Measurements from ENCODE around the gene PDE4D. TPM values are rescaled to one million over a fixed set of nuclear protein-coding genes. Genes with fewer than 3 reads are reported as not detected.
"Not testable (repeated sequence)": the region's sequence is repeated elsewhere in the genome, so short reads cannot be mapped to it uniquely, and the experiment has no call there.

Gene PDE4D
- total RNA-seq, 2 donors from 2014 or later: 207 to 300 TPM

DNA sequence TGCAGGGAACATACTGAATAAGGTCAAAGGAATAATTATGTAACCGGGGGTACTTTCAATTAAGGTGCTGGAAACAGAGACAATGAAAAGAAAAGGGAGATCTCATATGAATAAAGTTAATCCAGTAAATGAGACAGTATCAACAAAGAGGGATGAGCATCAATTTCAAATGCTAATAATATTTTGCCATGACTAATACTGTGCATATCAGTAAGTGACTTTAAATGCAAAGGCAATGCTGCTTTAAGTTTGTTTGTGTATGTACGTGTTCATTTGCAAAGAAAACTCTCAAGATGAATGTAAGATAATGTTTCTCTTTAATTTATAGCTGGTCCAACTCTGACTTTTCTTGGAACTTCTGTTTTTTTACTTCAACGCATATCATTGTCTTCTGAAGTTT is 139.9 kb downstream of the PDE4D start:
- H3K9me3 ChIP-seq (ENCODE audit: control insufficient read depth, low read length, poor library complexity, severe bottlenecking): no peaks in the 10 kb centered on the region
- H3K36me3 Mint-ChIP-seq (ENCODE audit: low read depth): no peaks in the 10 kb centered on the region
- H3K4me3 Mint-ChIP-seq: no peak overlapping the region
- H3K27ac Mint-ChIP-seq: no peak overlapping the region
- H3K4me1 Mint-ChIP-seq: no peaks in the 10 kb centered on the region
- ATAC-seq (no peak), DNase-seq (no peak)
- no peaks in the 10 kb centered on the region for H3K27me3 Mint-ChIP-seq

DNA sequence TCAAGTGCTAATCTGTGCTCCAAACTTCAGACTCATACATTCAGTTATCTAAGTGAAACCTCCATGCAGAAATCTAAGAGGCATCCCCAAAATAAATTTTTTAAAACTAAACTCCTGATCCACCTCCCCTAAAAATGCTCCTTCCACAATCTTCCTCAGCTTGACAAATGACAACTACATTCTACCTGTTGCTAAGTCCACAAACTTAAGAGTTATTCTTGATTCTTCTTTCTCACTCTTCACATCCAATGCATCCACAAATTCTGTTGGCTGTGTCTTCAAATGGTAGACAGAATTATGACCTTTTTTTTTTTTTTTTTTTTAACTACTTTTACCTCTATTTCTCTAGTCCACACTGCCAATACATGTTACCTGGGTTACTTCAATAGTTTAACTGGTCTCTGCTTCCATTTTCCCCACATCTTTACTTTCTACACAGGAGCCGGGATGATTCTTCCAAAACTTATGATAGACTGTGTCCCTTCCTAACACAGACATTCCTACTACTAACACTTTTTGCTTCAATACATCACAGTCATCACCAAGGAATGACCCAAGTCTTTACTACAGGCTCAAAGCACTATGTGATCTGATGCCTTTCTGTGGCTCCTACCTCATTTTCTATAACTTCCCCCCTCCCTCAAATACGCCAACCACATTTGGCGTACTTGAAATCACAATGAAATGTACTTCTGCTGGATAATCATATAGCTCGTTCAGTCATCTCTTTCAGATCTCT is 143.6 kb downstream of the PDE4D start:
- Mint-ChIP-seq H3K27me3 (no peaks in the 10 kb centered on the region), H3K4me3 (no peak overlapping the region), H3K4me1 (no peaks in the 10 kb centered on the region), H3K27ac (no peak overlapping the region), H3K36me3 (ENCODE audit: low read depth) (no peaks in the 10 kb centered on the region)
- no peaks in the 10 kb centered on the region for H3K9me3 ChIP-seq (ENCODE audit: control insufficient read depth, low read length, poor library complexity, severe bottlenecking)
- no peak for DNase-seq
- no peak for ATAC-seq

DNA sequence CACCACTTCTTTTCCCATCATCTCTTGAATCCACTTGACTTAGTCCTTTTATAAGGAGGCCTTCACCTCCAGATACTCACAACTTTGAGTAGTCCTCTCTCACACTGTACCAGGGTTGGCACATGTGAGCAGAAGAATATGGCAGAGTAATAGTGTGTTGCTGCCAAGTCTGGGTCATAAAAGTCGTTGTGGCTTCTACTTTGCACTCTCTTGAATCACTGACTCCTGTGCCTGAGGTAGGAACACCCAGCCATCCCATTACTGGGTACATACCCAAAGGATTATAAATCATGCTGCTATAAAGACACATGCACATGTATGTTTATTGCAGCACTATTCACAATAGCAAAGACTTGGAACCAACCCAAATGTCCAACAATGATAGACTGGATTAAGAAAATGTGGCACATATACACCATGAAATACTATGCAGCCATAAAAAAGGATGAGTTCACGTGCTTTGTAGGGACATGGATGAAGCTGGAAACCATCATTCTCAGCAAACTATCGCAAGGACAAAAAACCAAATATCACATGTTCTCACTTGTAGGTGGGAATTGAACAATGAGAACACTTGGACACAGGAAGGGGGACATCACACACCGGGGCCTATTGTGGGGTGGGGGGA is 145.4 kb downstream of the PDE4D start:
- not testable (repeated sequence) for H3K9me3 ChIP-seq (ENCODE audit: control insufficient read depth, low read length, poor library complexity, severe bottlenecking); H3K27ac Mint-ChIP-seq

DNA sequence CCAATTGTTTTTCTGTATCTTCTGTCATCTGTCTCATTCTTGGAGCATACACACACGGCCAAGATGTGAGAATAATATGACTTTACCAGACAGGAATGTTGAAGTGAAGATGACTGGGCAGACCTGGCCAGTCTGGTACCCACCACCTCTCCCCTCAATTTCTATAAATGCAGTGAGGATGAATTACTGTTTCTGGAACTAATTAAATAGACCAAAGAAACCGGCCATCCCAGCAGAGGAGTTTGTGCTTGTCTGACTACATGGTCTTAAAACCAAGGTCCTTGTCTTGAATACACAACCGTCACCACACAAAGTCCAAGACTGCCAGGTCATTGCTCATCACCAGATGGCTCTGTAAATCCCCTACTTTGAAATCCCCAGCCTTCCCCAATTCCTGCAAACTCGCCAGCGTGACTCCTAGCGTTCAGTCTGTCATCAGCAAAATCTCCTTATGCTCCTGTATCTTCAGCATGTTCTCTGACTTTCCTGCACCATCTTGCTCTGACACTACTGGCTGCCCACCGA is 147.2 kb downstream of the PDE4D start:
- no peak overlapping the region for H3K4me3 Mint-ChIP-seq
- H3K27me3 Mint-ChIP-seq: no peaks in the 10 kb centered on the region
- no peaks in the 10 kb centered on the region for H3K36me3 Mint-ChIP-seq (ENCODE audit: low read depth)
- no peak for ATAC-seq
- H3K4me1 Mint-ChIP-seq: no peaks in the 10 kb centered on the region
- H3K27ac Mint-ChIP-seq: no peak overlapping the region
- H3K9me3 ChIP-seq (ENCODE audit: control insufficient read depth, low read length, poor library complexity, severe bottlenecking): no peaks in the 10 kb centered on the region
- no peak for DNase-seq

More for the DNA sequence above, 145.4 kb downstream of the PDE4D start:
- H3K36me3 Mint-ChIP-seq (ENCODE audit: low read depth); H3K4me3 Mint-ChIP-seq; H3K27me3 Mint-ChIP-seq; DNase-seq; H3K4me1 Mint-ChIP-seq; ATAC-seq: not testable (repeated sequence)

DNA sequence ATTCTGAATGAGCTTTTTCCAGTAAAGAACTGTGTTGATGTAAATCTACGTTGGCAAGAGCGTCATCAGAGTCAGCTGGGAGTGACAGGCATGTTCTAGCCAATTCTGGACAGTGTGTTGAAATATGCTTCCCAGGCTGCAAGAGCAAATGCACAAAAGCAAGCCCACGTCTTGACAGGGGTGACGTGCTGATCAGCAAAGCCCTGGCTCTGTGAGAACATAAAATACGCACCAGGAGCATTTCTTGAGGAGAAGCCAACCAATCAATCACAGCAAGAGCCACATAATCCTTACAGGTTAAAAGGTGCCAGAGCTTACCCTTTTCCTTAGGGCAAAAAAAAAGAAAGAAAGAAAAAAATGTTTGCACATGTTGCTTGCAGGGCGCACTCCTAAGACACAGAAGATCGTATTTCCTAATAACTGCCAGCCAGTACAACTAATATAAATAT is 148.1 kb downstream of the PDE4D start:
- H3K9me3 ChIP-seq (ENCODE audit: control insufficient read depth, low read length, poor library complexity, severe bottlenecking): no peaks in the 10 kb centered on the region
- DNase-seq: no peak
- no peaks in the 10 kb centered on the region for H3K4me1 Mint-ChIP-seq
- no peaks in the 10 kb centered on the region for H3K36me3 Mint-ChIP-seq (ENCODE audit: low read depth)
- no peak overlapping the region for H3K4me3 Mint-ChIP-seq
- peaks cover 7% of the 10 kb centered on the region for H3K27me3 Mint-ChIP-seq
- H3K27ac Mint-ChIP-seq: no peak overlapping the region
- ATAC-seq: no peak

DNA sequence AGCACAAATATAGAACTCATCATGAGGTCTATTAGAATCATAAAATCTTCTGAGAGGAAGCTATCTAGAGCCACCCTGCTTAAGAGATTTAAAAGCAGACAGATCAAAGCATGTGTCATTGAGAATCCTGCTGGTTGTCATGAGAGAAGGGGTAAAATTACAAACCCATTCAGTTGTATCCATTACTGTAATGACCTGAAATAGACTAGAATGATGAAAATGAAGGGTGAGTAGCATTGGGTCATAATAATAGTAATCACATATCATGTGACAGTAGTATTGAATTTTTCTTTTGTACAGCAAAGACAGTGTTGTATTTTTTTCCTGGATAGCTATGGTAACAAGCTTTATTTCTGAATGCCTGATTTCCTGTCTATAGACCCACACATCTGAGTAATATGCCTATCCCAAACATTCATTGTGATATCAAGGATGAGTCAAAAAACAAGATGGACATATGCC is 149.0 kb downstream of the PDE4D start:
- Mint-ChIP-seq H3K27me3 (peaks cover 10% of the 10 kb centered on the region), H3K27ac (no peak overlapping the region)
- ATAC-seq: no peak

DNA sequence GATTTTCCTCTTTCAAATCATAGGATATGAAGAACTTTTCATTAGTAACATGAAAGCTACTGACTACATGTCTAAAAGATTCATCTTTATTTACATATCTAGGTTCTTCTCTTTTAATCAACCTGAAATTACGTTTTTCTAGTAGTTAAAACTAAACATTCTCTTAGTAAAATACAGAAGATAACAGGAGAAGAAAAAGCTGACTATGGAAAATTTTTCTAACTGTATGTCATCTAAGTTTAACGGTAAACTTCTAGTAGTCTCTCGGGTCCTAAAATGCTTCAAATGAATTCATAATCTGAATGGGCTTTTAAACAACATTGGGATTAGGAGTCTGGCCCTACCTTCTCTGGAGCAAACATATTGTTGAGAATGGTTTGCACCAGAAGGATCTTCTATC is 151.9 kb downstream of the PDE4D start:
- Mint-ChIP-seq H3K4me1 (no peaks in the 10 kb centered on the region), H3K27me3 (peaks cover 10% of the 10 kb centered on the region), H3K36me3 (ENCODE audit: low read depth) (no peaks in the 10 kb centered on the region), H3K4me3 (no peak overlapping the region), H3K27ac (no peak overlapping the region)
- DNase-seq (no peak), ATAC-seq (no peak)
- H3K9me3 ChIP-seq (ENCODE audit: control insufficient read depth, low read length, poor library complexity, severe bottlenecking): no peaks in the 10 kb centered on the region

More for the DNA sequence above, 149.0 kb downstream of the PDE4D start:
- no peak for DNase-seq
- no peaks in the 10 kb centered on the region for H3K9me3 ChIP-seq (ENCODE audit: control insufficient read depth, low read length, poor library complexity, severe bottlenecking)
- Mint-ChIP-seq H3K36me3 (ENCODE audit: low read depth) (no peaks in the 10 kb centered on the region), H3K4me3 (no peak overlapping the region), H3K4me1 (no peaks in the 10 kb centered on the region)

DNA sequence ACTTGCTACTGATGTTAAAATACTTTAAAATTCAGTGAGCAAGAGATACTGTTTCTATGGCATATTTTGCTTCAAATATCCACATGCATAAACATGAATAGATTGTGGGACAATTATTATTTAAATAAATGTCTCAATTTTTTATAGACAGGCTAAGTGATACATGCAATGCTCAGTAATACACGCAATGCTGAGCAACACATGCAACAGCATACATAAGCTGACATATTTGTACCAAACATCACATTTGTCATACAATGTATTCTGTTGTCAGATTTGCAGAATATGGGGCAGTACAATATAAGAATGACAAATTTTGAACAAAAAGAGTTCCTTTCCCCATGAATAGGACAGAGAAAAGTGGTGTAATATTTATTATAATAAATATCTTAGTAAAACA is 155.5 kb downstream of the PDE4D start:
- no peaks in the 10 kb centered on the region for H3K36me3 Mint-ChIP-seq (ENCODE audit: low read depth)
- no peak for DNase-seq
- H3K4me3 Mint-ChIP-seq: no peak overlapping the region
- no peak overlapping the region for H3K27ac Mint-ChIP-seq
- no peak for ATAC-seq
- H3K27me3 Mint-ChIP-seq: peaks cover 12% of the 10 kb centered on the region
- H3K4me1 Mint-ChIP-seq: no peaks in the 10 kb centered on the region
- no peaks in the 10 kb centered on the region for H3K9me3 ChIP-seq (ENCODE audit: control insufficient read depth, low read length, poor library complexity, severe bottlenecking)

DNA sequence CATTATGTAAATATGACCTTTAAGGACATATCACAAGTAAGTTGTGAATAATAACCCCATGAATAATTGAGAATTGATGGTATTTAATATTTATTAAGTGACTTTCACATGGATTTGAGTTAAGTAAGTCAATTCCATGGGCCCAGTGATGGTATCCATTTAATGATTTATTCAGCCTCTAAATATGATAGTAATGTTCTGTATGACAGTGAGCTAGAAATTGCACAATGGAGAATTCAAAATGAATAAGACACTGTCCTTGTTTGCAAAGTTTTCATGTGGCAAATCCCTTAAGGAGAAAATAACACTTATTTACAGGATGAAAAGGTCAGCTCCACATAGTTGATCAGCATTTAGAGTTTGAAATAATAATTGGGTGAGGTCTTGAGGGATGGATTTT is 160.7 kb downstream of the PDE4D start:
- H3K9me3 ChIP-seq (ENCODE audit: control insufficient read depth, low read length, poor library complexity, severe bottlenecking): no peaks in the 10 kb centered on the region
- no peak overlapping the region for H3K27ac Mint-ChIP-seq
- no peaks in the 10 kb centered on the region for H3K36me3 Mint-ChIP-seq (ENCODE audit: low read depth)
- ATAC-seq: no peak
- no peak for DNase-seq
- no peaks in the 10 kb centered on the region for H3K4me1 Mint-ChIP-seq
- H3K4me3 Mint-ChIP-seq: no peak overlapping the region
- H3K27me3 Mint-ChIP-seq: peaks cover 20% of the 10 kb centered on the region

DNA sequence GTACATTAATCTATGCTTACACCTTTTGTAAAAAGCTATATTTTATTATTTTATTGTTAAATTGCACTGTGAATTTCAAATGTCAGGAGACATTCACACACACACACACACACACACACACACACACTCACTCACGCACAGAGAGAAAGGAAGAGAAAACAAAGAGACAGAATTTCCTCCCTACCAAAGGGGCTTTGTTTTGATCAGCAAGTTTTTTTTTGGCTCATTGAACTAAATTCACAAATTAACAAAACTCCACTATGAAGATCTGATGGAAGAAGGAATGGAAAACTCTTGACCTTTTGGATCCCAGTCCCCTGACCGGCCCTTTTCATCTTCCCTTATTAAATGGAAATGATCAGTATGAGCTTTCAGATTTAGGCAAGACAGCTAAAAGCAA is 161.2 kb downstream of the PDE4D start:
- H3K27me3 Mint-ChIP-seq: peaks cover 20% of the 10 kb centered on the region
- no peak overlapping the region for H3K4me3 Mint-ChIP-seq
- ATAC-seq (no peak), DNase-seq (no peak)
- H3K36me3 Mint-ChIP-seq (ENCODE audit: low read depth): no peaks in the 10 kb centered on the region
- H3K9me3 ChIP-seq (ENCODE audit: control insufficient read depth, low read length, poor library complexity, severe bottlenecking): no peaks in the 10 kb centered on the region
- H3K4me1 Mint-ChIP-seq: no peaks in the 10 kb centered on the region
- H3K27ac Mint-ChIP-seq: no peak overlapping the region

DNA sequence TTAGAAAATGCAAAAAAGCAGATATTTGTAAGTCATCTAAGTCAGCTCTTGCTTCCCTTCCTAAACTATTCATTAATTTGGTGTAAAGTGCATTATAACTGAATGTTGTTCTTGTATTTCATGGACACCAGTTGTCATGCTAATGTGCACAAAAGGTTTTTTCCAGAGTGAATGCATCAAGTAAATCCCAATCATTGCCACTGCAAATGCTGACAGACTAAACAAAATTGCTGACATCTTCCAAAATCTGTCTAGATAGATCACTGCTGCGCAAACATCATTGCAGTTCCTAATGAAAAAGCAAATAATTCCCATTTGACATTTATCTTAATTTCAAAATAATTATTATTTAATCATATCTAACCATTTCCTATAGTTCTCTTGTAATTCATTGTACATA is 161.7 kb downstream of the PDE4D start:
- H3K27me3 Mint-ChIP-seq: peaks cover 20% of the 10 kb centered on the region
- ATAC-seq (no peak), DNase-seq (no peak)
- no peak overlapping the region for H3K27ac Mint-ChIP-seq
- H3K36me3 Mint-ChIP-seq (ENCODE audit: low read depth): no peaks in the 10 kb centered on the region
- no peaks in the 10 kb centered on the region for H3K9me3 ChIP-seq (ENCODE audit: control insufficient read depth, low read length, poor library complexity, severe bottlenecking)
- H3K4me3 Mint-ChIP-seq: no peak overlapping the region
- no peaks in the 10 kb centered on the region for H3K4me1 Mint-ChIP-seq

DNA sequence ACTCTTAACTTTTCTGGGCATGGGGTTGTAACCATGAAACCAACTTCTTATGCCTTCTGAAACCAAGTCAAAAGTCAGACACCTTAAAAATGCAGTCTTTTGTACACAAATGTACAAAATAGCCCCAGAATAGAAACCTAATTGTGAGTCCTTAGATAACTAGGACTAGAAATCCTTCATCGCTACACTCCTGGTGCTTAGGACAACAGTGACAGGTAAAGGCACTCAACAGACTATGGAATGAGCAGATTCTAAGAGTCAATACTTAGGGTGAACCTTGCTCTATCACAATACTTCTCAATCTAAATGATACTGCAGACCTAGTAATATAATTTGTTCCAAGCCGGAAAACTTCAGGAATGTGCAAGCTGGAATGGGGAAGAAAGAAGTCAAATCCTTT is 163.7 kb downstream of the PDE4D start:
- ATAC-seq (no peak), DNase-seq (no peak)
- no peak overlapping the region for H3K4me3 Mint-ChIP-seq
- no peaks in the 10 kb centered on the region for H3K4me1 Mint-ChIP-seq
- no peaks in the 10 kb centered on the region for H3K36me3 Mint-ChIP-seq (ENCODE audit: low read depth)
- H3K27me3 Mint-ChIP-seq: peaks cover 24% of the 10 kb centered on the region
- no peaks in the 10 kb centered on the region for H3K9me3 ChIP-seq (ENCODE audit: control insufficient read depth, low read length, poor library complexity, severe bottlenecking)
- no peak overlapping the region for H3K27ac Mint-ChIP-seq

DNA sequence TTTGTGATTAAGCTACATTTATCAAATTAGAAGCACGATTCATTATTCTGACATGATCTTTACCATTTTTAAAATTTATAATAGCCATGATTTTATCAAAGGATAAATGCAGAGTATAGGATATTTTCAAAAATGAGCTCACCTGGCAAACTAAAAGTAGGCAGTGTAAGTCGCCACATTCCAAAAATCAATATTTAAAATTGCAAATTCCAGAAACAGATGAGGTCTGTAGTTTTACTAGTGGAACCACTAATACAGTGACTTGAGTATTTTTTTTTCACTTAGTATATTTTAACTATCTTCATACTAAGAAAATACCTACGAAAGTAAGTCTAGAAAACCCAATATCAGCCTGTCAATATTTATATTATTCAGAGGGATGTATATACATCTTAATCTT is 164.2 kb downstream of the PDE4D start:
- H3K4me3 Mint-ChIP-seq: no peak overlapping the region
- no peaks in the 10 kb centered on the region for H3K4me1 Mint-ChIP-seq
- DNase-seq: no peak
- H3K27me3 Mint-ChIP-seq: peaks cover 24% of the 10 kb centered on the region
- H3K36me3 Mint-ChIP-seq (ENCODE audit: low read depth): no peaks in the 10 kb centered on the region
- H3K27ac Mint-ChIP-seq: no peak overlapping the region
- H3K9me3 ChIP-seq (ENCODE audit: control insufficient read depth, low read length, poor library complexity, severe bottlenecking): no peaks in the 10 kb centered on the region
- ATAC-seq: no peak

DNA sequence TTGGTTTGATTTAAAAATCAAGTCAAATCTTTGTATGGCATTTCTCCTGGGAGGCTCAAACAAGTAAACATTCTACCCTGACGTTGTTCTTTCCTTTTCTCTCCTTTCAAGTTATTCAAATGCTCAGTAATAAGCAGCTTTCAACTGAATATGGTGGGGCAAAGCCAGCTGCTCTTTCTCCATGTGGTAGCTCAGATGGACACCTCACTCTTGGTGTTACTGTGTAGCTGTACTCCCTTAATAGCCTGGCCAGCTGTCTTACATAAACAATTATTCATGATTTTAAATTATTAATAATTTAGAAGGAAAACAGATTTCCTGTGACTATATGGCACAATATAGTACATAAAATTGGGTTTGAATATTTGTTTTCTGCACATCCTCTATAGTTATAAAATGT is 165.2 kb downstream of the PDE4D start:
- no peak for DNase-seq
- no peak for ATAC-seq
- no peaks in the 10 kb centered on the region for H3K4me1 Mint-ChIP-seq

More for the DNA sequence above, 165.2 kb downstream of the PDE4D start:
- Mint-ChIP-seq H3K4me3 (no peak overlapping the region), H3K36me3 (ENCODE audit: low read depth) (no peaks in the 10 kb centered on the region), H3K27ac (no peak overlapping the region), H3K27me3 (peaks cover 24% of the 10 kb centered on the region)
- no peaks in the 10 kb centered on the region for H3K9me3 ChIP-seq (ENCODE audit: control insufficient read depth, low read length, poor library complexity, severe bottlenecking)
